Aorta (tissue), 5 donors: ENCODE results near the gene LRTM1. TPM values are rescaled to one million over a fixed set of nuclear protein-coding genes. Genes with fewer than 3 reads are reported as not detected.

ENCODE experiments used
- ATAC-seq: fragments of 200-7000 bp; cut with Tn5 transposase; one replicate; pipeline ENCODE4 v1.9.1; 2022; ENCODE audit warnings: moderate library complexity; ENCODE audit not compliant: low FRiP score
- DNase-seq, 2 donors: peaks; one replicate each; pipeline ENCODE4 v3.0.0-alpha.2; 2020
- H3K27ac ChIP-seq, 2 donors: one replicate each; pipeline ENCODE4 v1.5.1; 2013; ENCODE audit warnings: low read length in 2 of 2, mild to moderate bottlenecking in 2 of 2, moderate library complexity in 2 of 2, control low read depth in 1 of 2, inconsistent platforms in 1 of 2, low read depth in 1 of 2
- H3K27me3 ChIP-seq, 2 donors: one replicate each; pipeline ENCODE4 v1.6.1; 2013; ENCODE audit warnings: control low read depth in 1 of 2, low read length in 1 of 2, mild to moderate bottlenecking in 1 of 2, moderate library complexity in 1 of 2; ENCODE audit not compliant: insufficient read depth in 2 of 2, control insufficient read depth in 1 of 2
- H3K36me3 ChIP-seq, 2 donors: one replicate each; pipeline ENCODE4 v1.6.1; 2013; ENCODE audit warnings: control low read depth in 1 of 2, low read length in 1 of 2, mild to moderate bottlenecking in 1 of 2; ENCODE audit not compliant: insufficient read depth in 2 of 2, control insufficient read depth in 1 of 2
- H3K4me1 ChIP-seq, 2 donors: one replicate each; pipeline ENCODE4 v1.6.1; 2013; ENCODE audit warnings: low read length in 2 of 2, control low read depth in 1 of 2, mild to moderate bottlenecking in 1 of 2, moderate library complexity in 1 of 2; ENCODE audit not compliant: insufficient read depth in 2 of 2, control insufficient read depth in 1 of 2
- H3K4me3 ChIP-seq, 2 donors: one replicate each; pipeline ENCODE4 v1.5.1; 2013; ENCODE audit warnings: low read length in 2 of 2, control low read depth in 1 of 2, mild to moderate bottlenecking in 1 of 2
- H3K9me3 ChIP-seq: one replicate; pipeline ENCODE4 v1.6.1; 2013; ENCODE audit warnings: mild to moderate bottlenecking, low read length; ENCODE audit not compliant: control insufficient read depth
- WGBS, 2 donors: extraction: QIAGEN DNeasy Blood & Tissue Kit; methylation state at CpG; one replicate each; pipeline ENCODE4 v1.1.7; 2013; 5-methylcytosine and 5-hydroxymethylcytosine counted together
- intact Hi-C, 2 donors: fragments of 100-400 bp; cut with DNase I; formaldehyde crosslinking; loops; one replicate each; pipeline versions ENCODE4 v1.14.2 to v1.15.0; 2022
- polyA plus RNA-seq, 2 donors: library from polyadenylated mRNA; stranded (reverse); fragments of 200-250 nt; gene quantifications; one replicate each; pipeline ENCODE4 v1.2.3, GENCODE V29; 2013
- total RNA-seq, 2 donors: library from RNA; stranded (reverse); fragmentation: NEBNext Ultra II Directional; extraction: Animal tissue kit (Norgen Biotek cat#: 25700); gene quantifications; one replicate each; pipeline ENCODE4 v1.2.1, GENCODE V29; 2021
- donor health status: healthy with polysubstance abuse.
- donor health status: Bipolar disorder and iron deficiency.
- donor health status: DM: no; HTN: no; CAD: no.
- donor health status: DM: no; HTN: no; CAD: no.
- donor health status: DM: yes; HTN: yes; CAD: no.

Gene LRTM1
- total and polyA plus RNA-seq, 4 donors: not detected

DNA sequence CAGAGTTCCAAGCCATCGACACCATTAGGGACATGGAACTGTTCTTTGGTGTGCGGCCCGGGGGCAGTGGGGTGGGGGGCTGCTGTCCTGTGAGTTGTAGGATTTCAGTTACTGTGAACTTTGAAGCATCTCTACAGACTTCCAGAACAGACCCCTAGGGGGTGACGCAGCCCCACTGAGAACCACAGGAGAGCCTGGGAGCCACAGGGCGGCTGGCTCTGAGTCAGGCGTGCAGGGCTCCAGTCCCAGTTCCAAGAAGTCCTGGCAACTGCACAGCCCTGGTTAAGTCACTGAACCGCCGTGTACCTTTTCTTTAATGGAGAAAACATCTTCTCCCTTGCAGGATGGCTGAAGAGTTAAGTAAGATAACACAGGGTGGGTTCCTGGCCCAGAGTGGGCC lies 23.5 kb upstream of the LRTM1 start:
- H3K27me3 ChIP-seq: no peaks in the 10 kb centered on the region
- ATAC-seq: peak; percentile 87
- intact Hi-C loops: loop anchor here in 1 of 2 donors (5.0 kb wide), 1 partner anchor 1371 kb away; no protein-coding TSS in a partner anchor

GRCh38 chr3:54950391-54951003 lies 22.6 kb upstream of the LRTM1 start:
- 9% methylated on average over 7 of the region's 7 CpGs for WGBS, 2 donors
- ATAC-seq (no peak), DNase-seq (no peak)
- intact Hi-C loops: loop anchor here in 1 of 2 donors (5.0 kb wide), 1 partner anchor 1372 kb away; no protein-coding TSS in a partner anchor
- no peak overlapping the region for H3K4me3 ChIP-seq
- no peaks in the 10 kb centered on the region for H3K9me3 ChIP-seq
- no peak overlapping the region for H3K27ac ChIP-seq
- H3K4me1 ChIP-seq: no peaks in the 10 kb centered on the region
- no peaks in the 10 kb centered on the region for H3K27me3 ChIP-seq
- no peaks in the 10 kb centered on the region for H3K36me3 ChIP-seq

More for the DNA sequence above, 23.5 kb upstream of the LRTM1 start:
- no peak overlapping the region for H3K27ac ChIP-seq
- H3K9me3 ChIP-seq: no peaks in the 10 kb centered on the region
- no peaks in the 10 kb centered on the region for H3K36me3 ChIP-seq
- DNase-seq: peak; percentile 78 to 87
- no peak overlapping the region for H3K4me3 ChIP-seq
- H3K4me1 ChIP-seq: no peaks in the 10 kb centered on the region
- 4 to 8% methylated on average over 8 of the region's 8 CpGs for WGBS, 2 donors

- 75 to 82% methylated on average over 4 of the region's 4 CpGs for WGBS, 2 donors
- no peak overlapping the region for H3K4me3 ChIP-seq
- ATAC-seq: no peak
- H3K36me3 ChIP-seq: no peaks in the 10 kb centered on the region
- intact Hi-C loops: loop anchor here in 1 of 2 donors (5.0 kb wide), 1 partner anchor 1373 kb away; no protein-coding TSS in a partner anchor
- H3K27ac ChIP-seq: no peak overlapping the region
- DNase-seq: no peak
- H3K4me1 ChIP-seq: no peaks in the 10 kb centered on the region
- no peaks in the 10 kb centered on the region for H3K9me3 ChIP-seq
- H3K27me3 ChIP-seq: no peaks in the 10 kb centered on the region
Observed at GRCh38 chr3:54949491-54950044, 21.7 kb upstream of the LRTM1 start.

GRCh38 chr3:54941690-54942362 lies 14.0 kb upstream of the LRTM1 start:
- Histone ChIP-seq H3K9me3 (peaks cover 2% of the 10 kb centered on the region), H3K4me1 (no peaks in the 10 kb centered on the region), H3K4me3 (no peak overlapping the region), H3K27ac (no peak overlapping the region), H3K36me3 (no peaks in the 10 kb centered on the region), H3K27me3 (no peaks in the 10 kb centered on the region)
- DNase-seq: no peak
- 88% methylated on average over 7 of the region's 7 CpGs for whole genome bisulfite sequencing, 2 donors
- no peak for ATAC-seq
- intact Hi-C loops: no loop called here

DNA sequence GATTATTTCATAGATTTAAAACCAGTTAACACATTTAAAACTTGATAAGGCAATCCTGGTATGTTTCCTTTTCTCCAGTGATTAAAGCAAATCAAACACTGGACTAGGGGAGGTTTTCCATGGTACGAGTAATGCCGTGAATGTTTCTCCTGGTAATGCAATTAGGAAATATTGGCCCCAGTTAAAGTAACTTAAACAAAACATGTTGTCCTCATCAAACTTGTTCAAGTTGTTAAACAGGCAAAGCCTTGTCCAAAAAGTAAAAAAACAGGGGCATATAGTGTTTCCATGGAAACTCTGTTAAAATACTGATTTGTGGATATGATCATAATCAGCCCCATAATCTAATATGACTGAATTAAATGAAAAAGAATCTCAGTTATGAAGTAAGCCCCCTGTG lies 13.1 kb upstream of the LRTM1 start:
- Histone ChIP-seq H3K27me3 (no peaks in the 10 kb centered on the region), H3K9me3 (peaks cover 2% of the 10 kb centered on the region), H3K27ac (no peak overlapping the region), H3K36me3 (no peaks in the 10 kb centered on the region), H3K4me1 (no peaks in the 10 kb centered on the region), H3K4me3 (no peak overlapping the region)
- 48 to 57% methylated on average over 2 of the region's 2 CpGs for WGBS, 2 donors
- intact Hi-C loops: no loop called here
- no peak for ATAC-seq
- no peak for DNase-seq

DNA sequence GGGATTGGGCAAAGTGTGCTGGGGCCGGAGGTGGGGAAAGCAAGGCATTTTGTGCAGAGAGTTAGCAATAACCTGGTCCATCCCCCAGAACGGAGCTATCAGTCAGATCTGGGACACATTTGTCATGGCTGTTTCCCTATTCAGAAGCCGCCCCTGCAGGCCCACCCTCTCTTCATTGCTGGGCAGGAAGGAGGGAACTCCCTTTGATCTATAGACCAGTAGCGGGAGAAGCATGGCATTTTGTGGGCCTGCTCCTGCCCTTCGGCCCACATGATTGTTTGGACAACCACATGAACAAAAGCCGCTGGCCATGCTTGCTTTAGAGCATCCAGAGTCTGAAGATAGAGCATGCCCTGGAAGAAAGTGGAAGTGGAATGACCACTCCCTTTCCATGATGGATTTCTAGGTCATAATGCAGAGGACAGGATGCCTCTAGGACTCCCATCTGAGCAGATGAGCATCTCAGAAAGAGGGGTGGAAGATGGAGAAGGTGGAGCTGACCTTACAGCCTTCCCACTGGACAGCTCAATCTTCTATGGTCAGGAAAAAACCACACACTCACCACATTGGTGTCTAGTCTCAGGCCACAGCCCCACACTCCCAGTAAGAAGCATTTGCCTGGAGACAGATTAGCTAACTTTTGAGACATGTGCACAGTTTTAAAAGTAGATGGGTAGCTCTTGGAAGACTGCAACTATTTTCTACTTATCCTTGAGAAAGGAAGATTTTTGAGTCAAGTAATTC lies 11.9 kb upstream of the LRTM1 start:
- H3K4me3 ChIP-seq: no peak overlapping the region
- 48 to 59% methylated on average over 6 of the region's 6 CpGs for WGBS, 2 donors
- no peaks in the 10 kb centered on the region for H3K27me3 ChIP-seq
- DNase-seq (no peak), ATAC-seq (no peak)
- no peak overlapping the region for H3K27ac ChIP-seq
- intact Hi-C loops: no loop called here
- peaks cover 2% of the 10 kb centered on the region for H3K9me3 ChIP-seq
- H3K36me3 ChIP-seq: no peaks in the 10 kb centered on the region
- H3K4me1 ChIP-seq: no peaks in the 10 kb centered on the region

GRCh38 chr3:54936561-54936960 lies 8.7 kb upstream of the LRTM1 start:
- Histone ChIP-seq H3K4me1 (no peaks in the 10 kb centered on the region), H3K27me3 (no peaks in the 10 kb centered on the region), H3K36me3 (no peaks in the 10 kb centered on the region), H3K9me3 (no peaks in the 10 kb centered on the region), H3K27ac (no peak overlapping the region), H3K4me3 (no peak overlapping the region)
- WGBS, 2 donors: 52 to 60% methylated on average over 5 of the region's 5 CpGs
- ATAC-seq (no peak), DNase-seq (no peak)
- intact Hi-C loops: no loop called here

DNA sequence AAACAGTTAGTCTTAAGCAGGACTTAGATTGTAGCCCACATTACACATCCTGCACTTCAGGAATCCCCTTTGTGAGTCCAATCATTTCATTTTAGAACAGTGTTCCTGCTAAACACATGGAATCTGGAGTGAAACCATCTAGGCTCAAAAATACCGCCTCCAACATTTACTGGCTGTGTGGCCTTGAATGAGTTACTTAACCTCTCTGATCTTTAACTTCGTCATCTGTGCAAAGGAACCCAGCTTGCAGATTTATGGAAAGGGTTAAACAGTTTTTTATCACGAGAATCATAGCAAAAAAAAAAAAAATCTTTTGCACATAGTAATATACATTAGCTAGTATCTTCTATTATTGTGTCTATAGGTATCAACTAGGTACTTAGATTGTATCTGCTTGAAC lies 8.0 kb upstream of the LRTM1 start:
- WGBS, 2 donors: 75 to 78% methylated on average over 3 of the region's 3 CpGs
- Histone ChIP-seq H3K4me3 (no peak overlapping the region), H3K36me3 (no peaks in the 10 kb centered on the region), H3K27ac (no peak overlapping the region), H3K9me3 (no peaks in the 10 kb centered on the region), H3K4me1 (no peaks in the 10 kb centered on the region), H3K27me3 (no peaks in the 10 kb centered on the region)
- intact Hi-C loops: no loop called here
- DNase-seq (no peak), ATAC-seq (no peak)
